ENCODE data around the gene RIOK3. TPM values are rescaled to one million over a fixed set of nuclear protein-coding genes. Genes with fewer than 3 reads are reported as not detected.

Gene RIOK3
- total RNA-seq, 6 experiments from 2014 or later, result 37.9 to 46.1 (median 42.4) TPM

- DNase-seq, result no peak
- H3K4me1 Mint-ChIP-seq (ENCODE audit: low read depth), result peaks cover 30% of the 10 kb centered on the region
- TF ChIP-seq CTCF (IDR thresholded peaks at IDR 0.05), result no peak
- H3K27me3 Mint-ChIP-seq (ENCODE audit: insufficient read depth), result no peaks in the 10 kb centered on the region; the same call in 1 of the 2 replicates
- no peak overlapping the region for H3K27ac Mint-ChIP-seq
- H3K4me3 Mint-ChIP-seq, result no peak overlapping the region
- H3K9me3 Mint-ChIP-seq, result no peaks in the 10 kb centered on the region
- peaks cover 75% of the 10 kb centered on the region for H3K36me3 Mint-ChIP-seq (ENCODE audit: low read depth)
Observed at GRCh38 chr18:23531912-23532311, 78.8 kb downstream of the RIOK3 start.

Other genes with a start within 250 kb of the RIOK3 start
- 10 to 100 TPM; 17.3 to 19.9 (median 19.4) TPM for gene RMC1, start 50.2 kb downstream of the RIOK3 start, total RNA-seq (2021; fragmentation: NEBNext Ultra II Directional; extraction: Animal tissue kit (Norgen Biotek cat#: 25700))
- gene NPC1, start 133.2 kb downstream of the RIOK3 start, total RNA-seq (2021; fragmentation: NEBNext Ultra II Directional; extraction: Animal tissue kit (Norgen Biotek cat#: 25700)), result 10 to 100 TPM; 25.4 to 46.2 (median 34.3) TPM
- under 1 TPM; 0.13 to 0.50 (median 0.22) TPM for gene ANKRD29, start 209.6 kb downstream of the RIOK3 start, total RNA-seq (2021; fragmentation: NEBNext Ultra II Directional; extraction: Animal tissue kit (Norgen Biotek cat#: 25700))
- 1 to 10 TPM in 2 of 6 experiments, under 1 TPM in 4; 0.46 to 1.6 (median 0.54) TPM for gene LAMA3, start 236.2 kb downstream of the RIOK3 start, total RNA-seq (2021; fragmentation: NEBNext Ultra II Directional; extraction: Animal tissue kit (Norgen Biotek cat#: 25700))

All from HFFc6 (cell line).